ENCODE results near the gene CFAP70. TPM values are rescaled to one million over a fixed set of nuclear protein-coding genes. Genes with fewer than 3 reads are reported as not detected.

The CFAP70 gene
- total and polyA plus RNA-seq, 2 of the 8 experiments (the other 6 are each of a cell fraction or from before 2014, with no cell fraction given): 0.21 to 0.30 TPM

DNA sequence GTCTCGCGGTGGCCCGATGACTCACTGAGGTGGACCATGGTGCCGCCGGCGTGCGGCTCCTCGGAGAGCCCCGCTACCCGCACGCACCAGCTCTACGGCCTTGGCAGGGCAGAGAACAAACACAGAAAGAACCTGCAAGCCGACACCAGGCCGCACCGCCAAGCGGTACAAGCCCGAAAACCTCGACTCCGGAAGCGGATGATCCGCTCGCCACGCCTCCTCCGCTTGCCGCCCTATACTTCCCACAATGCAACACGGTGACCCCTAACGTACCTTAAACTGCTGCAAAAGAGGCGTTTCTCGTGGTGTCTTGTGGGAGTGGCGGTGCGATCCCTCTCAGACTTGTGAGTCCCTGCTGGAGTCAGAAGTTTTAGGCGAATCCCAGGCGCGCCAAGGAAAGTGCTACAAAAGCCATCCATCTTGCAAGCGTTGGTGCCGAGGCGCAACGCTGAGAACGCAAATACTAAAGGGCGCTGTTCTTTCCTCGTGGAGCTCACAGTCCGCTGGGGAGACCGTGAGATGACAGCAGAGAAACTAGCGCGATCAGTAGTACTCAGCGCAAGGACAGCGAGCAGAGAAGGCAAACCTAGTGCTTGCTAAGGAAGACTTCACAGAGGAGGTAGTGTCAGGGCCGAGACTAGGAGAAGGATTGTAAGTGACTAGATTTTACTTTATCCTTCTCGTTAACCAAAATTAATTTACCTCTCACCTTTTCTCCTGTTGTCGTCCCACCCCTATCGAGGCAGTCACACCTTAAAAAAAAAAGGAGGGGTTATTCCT, 106.0 kb downstream of the CFAP70 start, which contains the start of gene MRPS16:
TSS of gene MRPS16 (minus strand) at position 200 of the 780 bp plus-strand sequence. CDS start at position 38, 162 bp downstream.
- Histone ChIP-seq H4K8ac (ENCODE audit: extremely low read depth, insufficient read depth, low read length) (peak within 1 kb of the TSS; percentile 89), H4K5ac (ENCODE audit: insufficient read length, low read depth, low read length) (peak within 1 kb of the TSS; percentile 44), H3K4me3 (ENCODE audit: extremely low read depth in 1 of 4, insufficient read depth in 2 of 4, low read depth in 3 of 4, low read length in 4 of 4) (peak within 1 kb of the TSS; percentile 90 to 99 (median 97)), H2BK120ac (replicated peaks; ENCODE audit: low read depth, low read length) (no peak within 1 kb of the TSS), H2AFZ (ENCODE audit: low read length) (peak within 1 kb of the TSS; percentile 96), H3K18ac (ENCODE audit: extremely low read depth, low read length) (peak within 1 kb of the TSS; percentile 94), H3K56ac (replicated peaks; ENCODE audit: insufficient read length, low read depth, low read length) (peak within 1 kb of the TSS; percentile 60), H3K9me3 (ENCODE audit: insufficient read depth in 2 of 2, low read depth in 1 of 2, low read length in 1 of 2) (no peaks in the 10 kb centered on the region), H3K23ac (ENCODE audit: insufficient read length) (no peak within 1 kb of the TSS), H2BK12ac (ENCODE audit: low read depth, low read length) (peak within 1 kb of the TSS; percentile 72; the same call in 1 of the 2 replicates), H3K27ac (ENCODE audit: low read depth, low read length) (peak within 1 kb of the TSS; percentile 91), H3K79me2 (ENCODE audit: control insufficient read depth in 1 of 2, insufficient read depth in 2 of 2, low read length in 2 of 2) (peaks cover 3 to 53% of the 10 kb centered on the region in 2 experiments; a peak in 2 of 4 replicates), H3K27me3 (replicated peaks in 1 of 4; ENCODE audit: control insufficient read depth in 3 of 4, extremely low read depth in 1 of 4, insufficient read depth in 3 of 4, low read length in 3 of 4) (no peaks in the 10 kb centered on the region), H2AK5ac (ENCODE audit: low read depth, low read length) (peak within 1 kb of the TSS; percentile 93), H4K20me1 (replicated peaks in 1 of 2; ENCODE audit: control insufficient read depth in 1 of 2, insufficient read depth in 2 of 2, low read length in 2 of 2) (no peaks in the 10 kb centered on the region), H3K36me3 (ENCODE audit: control insufficient read depth in 2 of 4, insufficient read depth in 4 of 4, low read length in 3 of 4) (peaks cover 0 to 18% (median 12%) of the 10 kb centered on the region in 4 experiments; a peak in 3 of 8 replicates), H3K4me2 (ENCODE audit: insufficient read depth in 1 of 2, low read depth in 2 of 2, low read length in 2 of 2) (peak within 1 kb of the TSS; percentile 92 to 98), H3K9ac (replicated peaks in 1 of 4; ENCODE audit: extremely low read depth in 1 of 4, low read depth in 3 of 4, low read length in 3 of 4) (peak within 1 kb of the TSS; percentile 94 to 98 (median 96)), H2BK15ac (ENCODE audit: low read length) (peak within 1 kb of the TSS; percentile 55), H3K23me2 (ENCODE audit: low read depth, low read length) (peaks cover 7% of the 10 kb centered on the region), H4K91ac (replicated peaks; ENCODE audit: insufficient read length, low read length) (peak within 1 kb of the TSS; percentile 30), H3K14ac (ENCODE audit: insufficient read length) (no peak within 1 kb of the TSS), H3K4me1 (replicated peaks in 1 of 4; ENCODE audit: control insufficient read depth in 3 of 4, insufficient read depth in 4 of 4, low read length in 3 of 4) (peaks cover 0 to 4% (median 3%) of the 10 kb centered on the region in 4 experiments; a peak in 4 of 7 replicates), H3K4ac (replicated peaks; ENCODE audit: insufficient read length, low read depth, low read length) (peak within 1 kb of the TSS; percentile 25), H2BK5ac (ENCODE audit: low read depth, low read length) (peak within 1 kb of the TSS; percentile 94), H3K79me1 (ENCODE audit: low read depth, low read length) (0 out of 2 replicates have a peak, but pooled peaks cover 3% of the 10 kb centered on the region), H2BK20ac (ENCODE audit: low read length) (no peak within 1 kb of the TSS)
- POLR2A ChIA-PET (ENCODE audit: partially characterized antibody): interaction anchor here (0.7 to 5.1 kb wide), 15 partner anchors 9 to 492 kb away, joined by 3 to 45 read pairs (median 4); partner anchors contain the start of genes ANXA7, CFAP70 and SEC24C
- FAIRE-seq (peak; percentile 87), DNase-seq (ENCODE audit: low read depth in 1 of 2, low spot score in 2 of 2) (peak; percentile 88 to 91)
- WGBS, 2 experiments (ENCODE audit: extremely low coverage in 1 of 2, insufficient coverage in 1 of 2, insufficient read length in 1 of 2, insufficient replicate concordance in 2 of 2, low coverage in 1 of 2, low lambda C conversion rate in 2 of 2, missing lambda C conversion rate in 1 of 2): 1% methylated on average over 51 of the region's 51 CpGs; no CpG with 5 or more reads in 1 of the 2 experiments
- CTCF ChIA-PET (ENCODE audit: partially characterized antibody): interaction anchor here (0.5 to 4.2 kb wide), 5 partner anchors 11 to 498 kb away, joined by 3 to 18 read pairs (median 3); no protein-coding TSS in a partner anchor
- TF ChIP-seq SP2 (IDR thresholded peaks at IDR 0.05; ENCODE audit: low read length) (no peak), POLR2A (IDR thresholded peaks at IDR 0.05; ENCODE audit: control extremely low read depth in 1 of 2, low read depth in 2 of 2, low read length in 2 of 2) (peak; percentile 82 to 97), CHD2 (IDR thresholded peaks at IDR 0.05; ENCODE audit: low read length) (no peak; the same call in 1 of the 2 replicates), HDAC2 (IDR thresholded peaks at IDR 0.05; ENCODE audit: borderline replicate concordance in 1 of 2, low read depth in 2 of 2, low read length in 2 of 2) (no peak), POU5F1 (IDR thresholded peaks at IDR 0.05; ENCODE audit: low read depth, low read length) (no peak), JUND (IDR thresholded peaks at IDR 0.05; ENCODE audit: low read length) (no peak; the same call in 1 of the 2 replicates), TAF7 (optimal IDR thresholded peaks at IDR 0.05; ENCODE audit: borderline replicate concordance, low read depth, low read length) (peak; percentile 75)
- TF ChIP-seq, protein P1, sequence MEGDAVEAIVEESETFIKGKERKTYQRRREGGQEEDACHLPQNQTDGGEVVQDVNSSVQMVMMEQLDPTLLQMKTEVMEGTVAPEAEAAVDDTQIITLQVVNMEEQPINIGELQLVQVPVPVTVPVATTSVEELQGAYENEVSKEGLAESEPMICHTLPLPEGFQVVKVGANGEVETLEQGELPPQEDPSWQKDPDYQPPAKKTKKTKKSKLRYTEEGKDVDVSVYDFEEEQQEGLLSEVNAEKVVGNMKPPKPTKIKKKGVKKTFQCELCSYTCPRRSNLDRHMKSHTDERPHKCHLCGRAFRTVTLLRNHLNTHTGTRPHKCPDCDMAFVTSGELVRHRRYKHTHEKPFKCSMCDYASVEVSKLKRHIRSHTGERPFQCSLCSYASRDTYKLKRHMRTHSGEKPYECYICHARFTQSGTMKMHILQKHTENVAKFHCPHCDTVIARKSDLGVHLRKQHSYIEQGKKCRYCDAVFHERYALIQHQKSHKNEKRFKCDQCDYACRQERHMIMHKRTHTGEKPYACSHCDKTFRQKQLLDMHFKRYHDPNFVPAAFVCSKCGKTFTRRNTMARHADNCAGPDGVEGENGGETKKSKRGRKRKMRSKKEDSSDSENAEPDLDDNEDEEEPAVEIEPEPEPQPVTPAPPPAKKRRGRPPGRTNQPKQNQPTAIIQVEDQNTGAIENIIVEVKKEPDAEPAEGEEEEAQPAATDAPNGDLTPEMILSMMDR (IDR thresholded peaks at IDR 0.05; ENCODE audit: control extremely low read depth in 1 of 3, insufficient read depth in 1 of 3, low read depth in 1 of 3, low read length in 3 of 3): peak in 1 of 3 experiments; percentile 8; a peak in 1 of 4 replicates
